Amniotic epithelial cell (primary cell): Measurements from ENCODE around the gene ANAPC1.
"Not testable (repeated sequence)": the region's sequence is repeated elsewhere in the genome, so short reads cannot be mapped to it uniquely, and the experiment has no call there.

Experiments
- DNase-seq: peaks from one replicate; pipeline ENCODE4 v3.0.0-alpha.2; 2010; ENCODE audit warnings: low read depth

The ANAPC1 gene

DNA sequence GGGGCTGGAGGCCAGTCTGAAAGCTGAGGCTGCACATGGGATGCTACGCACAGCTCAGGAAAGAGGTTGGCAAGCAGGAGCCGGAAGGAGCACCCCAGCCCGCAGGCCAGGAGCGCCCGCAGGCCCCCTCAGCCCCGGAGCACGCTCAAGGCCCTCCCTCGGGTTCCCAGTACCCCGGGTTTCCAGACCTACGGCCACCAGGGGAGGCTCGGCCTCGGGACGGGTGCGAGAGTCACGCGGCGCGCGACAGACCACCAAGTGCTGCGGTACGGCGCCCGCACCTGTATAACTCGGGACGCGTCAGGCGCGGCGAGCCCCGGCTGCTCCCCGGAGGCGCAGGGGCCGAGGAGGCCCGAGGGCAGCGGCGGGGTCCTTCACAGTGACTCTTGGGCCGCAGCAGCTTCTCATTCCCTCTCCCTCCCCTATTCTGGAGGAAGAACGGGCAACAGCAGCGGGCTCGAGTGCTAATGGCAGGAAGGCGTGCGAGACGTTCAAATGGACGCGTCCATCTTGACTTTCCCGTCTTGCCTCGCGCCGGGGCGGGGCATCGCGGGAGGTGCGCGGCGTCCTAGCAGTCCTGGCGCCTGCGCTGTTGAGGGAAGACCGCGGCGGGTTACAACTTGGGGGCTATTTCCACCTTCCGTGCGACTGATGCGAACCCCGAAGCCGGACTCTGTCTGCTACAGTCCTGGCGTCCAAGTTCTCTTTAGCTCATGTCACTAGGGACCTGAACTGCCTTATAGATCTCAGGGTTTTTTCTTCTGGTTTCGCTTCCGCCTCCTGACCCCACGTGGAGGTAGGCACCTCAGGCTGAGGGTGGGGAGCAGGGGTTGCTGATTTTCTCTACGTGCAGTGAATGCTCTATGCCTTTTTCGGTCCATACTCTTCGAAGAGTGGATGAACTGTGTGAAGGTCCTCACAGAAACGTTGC is at the start of gene ANAPC1:
TSS of gene ANAPC1 (minus strand) at position 533 of the 931 bp plus-strand sequence. CDS start 3,368 bp downstream, outside the sequence.
- DNase-seq: peak; percentile 62

DNA sequence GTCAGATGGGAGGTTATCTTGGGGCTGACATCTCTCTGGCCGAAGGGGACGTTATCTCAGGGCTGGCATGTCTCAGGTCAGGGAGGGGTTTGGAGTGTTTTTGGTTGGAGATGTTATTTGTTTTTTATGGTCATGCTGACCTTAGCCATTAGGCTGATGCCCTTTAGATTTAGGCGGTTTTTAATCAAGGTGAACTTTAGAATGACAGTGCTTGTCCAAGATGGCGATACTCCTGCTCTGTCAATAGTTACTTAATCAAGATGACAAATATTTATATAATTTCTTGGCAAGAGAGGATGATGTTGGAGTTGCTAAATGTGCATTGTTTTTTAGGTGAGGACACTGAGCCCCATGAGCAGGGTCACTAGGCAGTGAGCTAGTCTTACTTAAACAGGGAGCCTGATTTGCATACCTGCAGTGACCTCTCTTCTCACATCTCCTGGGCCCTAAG is 48.9 kb upstream of the ANAPC1 start:
- no peak for DNase-seq

- peak; percentile 46 for DNase-seq
Observed at GRCh38 chr2:111930875-111931274, 46.9 kb upstream of the ANAPC1 start.

DNA sequence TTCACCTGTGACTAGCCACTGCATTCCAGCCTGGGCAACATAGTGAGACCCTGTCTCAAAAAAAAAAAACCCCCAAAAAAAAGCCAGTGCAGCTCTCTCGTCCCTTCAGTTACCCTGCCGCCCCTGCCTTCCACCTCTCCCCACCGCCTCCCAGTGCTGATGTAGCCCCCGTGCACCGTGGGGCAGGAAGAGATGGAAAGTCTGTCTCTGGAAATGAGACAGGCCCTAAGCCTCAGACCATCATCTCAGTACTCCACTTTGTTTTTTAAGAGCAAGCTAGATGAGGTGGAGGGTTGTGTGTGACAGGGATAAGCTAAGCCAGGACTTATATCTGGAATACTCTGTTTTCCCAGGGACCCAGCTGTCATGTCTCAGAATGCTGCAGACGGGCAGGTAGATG is 46.4 kb upstream of the ANAPC1 start:
- DNase-seq: no peak

GRCh38 chr2:111927723-111928122 is 43.7 kb upstream of the ANAPC1 start:
- no peak for DNase-seq

- DNase-seq: no peak
Observed at GRCh38 chr2:111924617-111925107, 40.7 kb upstream of the ANAPC1 start.

- DNase-seq: no peak
Observed at GRCh38 chr2:111923276-111923804, 39.3 kb upstream of the ANAPC1 start.

- DNase-seq: no peak
Observed at GRCh38 chr2:111919794-111920608, 36.0 kb upstream of the ANAPC1 start.

- no peak for DNase-seq
Observed at GRCh38 chr2:111919365-111919764, 35.4 kb upstream of the ANAPC1 start.

DNA sequence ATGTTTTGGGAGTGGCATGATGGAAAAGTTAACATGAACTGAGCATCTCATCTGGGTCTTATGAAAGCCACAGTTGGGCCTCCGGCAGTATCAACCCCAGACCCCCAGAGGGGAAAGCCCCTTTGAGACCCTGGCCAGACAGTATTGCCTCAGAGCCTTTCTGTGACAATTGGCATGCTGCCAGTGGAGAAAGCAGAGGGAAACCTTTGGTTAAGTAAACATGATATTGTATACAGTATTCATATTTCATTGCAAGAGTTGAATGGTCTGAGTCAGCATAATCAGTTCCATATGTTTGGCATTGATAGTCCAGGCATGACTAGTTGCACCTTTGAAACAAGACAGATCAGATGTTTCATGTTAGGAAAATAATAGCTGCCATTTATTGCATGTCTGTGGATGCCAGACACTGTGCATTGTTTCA is 34.4 kb upstream of the ANAPC1 start:
- DNase-seq: no peak

DNA sequence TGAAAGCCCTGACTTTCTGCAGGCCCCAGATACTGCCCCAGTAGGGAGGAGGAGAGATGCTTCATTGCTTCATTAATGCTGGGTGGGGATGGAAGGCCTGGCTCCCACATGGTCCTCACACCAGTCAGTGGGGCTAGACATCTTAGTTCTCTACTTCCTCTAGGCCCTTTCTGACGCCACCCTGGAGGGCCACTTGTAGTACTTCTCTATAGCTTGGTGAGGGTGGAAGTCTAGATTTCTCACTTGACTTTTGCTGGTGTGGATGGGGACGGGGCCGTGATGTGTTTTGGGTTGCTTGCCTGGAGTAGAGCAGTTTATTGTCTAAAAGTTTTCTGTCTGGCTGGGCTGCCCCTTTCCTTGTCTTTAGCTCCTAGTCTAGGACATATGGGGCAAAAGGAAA is 33.1 kb upstream of the ANAPC1 start:
- DNase-seq: no peak

- no peak for DNase-seq
Observed at GRCh38 chr2:111912547-111912946, 28.6 kb upstream of the ANAPC1 start.

DNA sequence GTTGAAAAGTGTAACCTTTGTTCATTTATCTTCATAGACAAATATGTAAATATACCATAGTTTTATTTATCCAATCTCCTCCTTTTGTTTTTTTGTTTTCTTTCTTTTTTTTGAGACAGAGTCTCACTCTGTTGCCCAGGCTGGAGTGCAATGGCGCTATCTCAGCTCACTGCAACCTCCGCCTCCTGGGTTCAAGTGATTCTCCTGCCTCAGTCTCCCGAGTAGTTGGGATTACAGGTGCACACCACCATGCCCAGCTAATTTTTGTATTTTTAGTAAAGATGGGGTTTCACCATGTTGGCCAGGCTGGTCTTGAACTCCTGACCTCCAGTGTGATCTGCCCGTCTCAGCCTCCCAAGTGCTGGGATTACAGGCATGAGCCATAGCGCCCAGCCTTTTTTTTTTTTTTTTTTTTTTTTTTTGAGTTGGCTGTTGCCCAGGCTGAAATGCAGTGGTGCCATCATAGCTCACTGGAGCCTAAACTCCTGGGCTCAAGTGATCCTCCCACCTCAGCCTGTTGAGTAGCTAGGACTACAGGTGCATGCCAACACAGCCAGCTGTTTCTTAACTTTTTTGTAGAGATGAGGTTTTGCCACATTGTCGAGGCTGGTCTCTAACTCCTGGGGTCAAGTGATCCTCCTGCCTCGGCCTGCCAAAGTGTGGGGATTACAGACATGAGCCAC is 27.4 kb upstream of the ANAPC1 start:
- not testable (repeated sequence) for DNase-seq

GRCh38 chr2:111910609-111911277 is 26.8 kb upstream of the ANAPC1 start:
- no peak for DNase-seq

- DNase-seq: not testable (repeated sequence)
Observed at GRCh38 chr2:111909997-111910396, 26.0 kb upstream of the ANAPC1 start.

DNA sequence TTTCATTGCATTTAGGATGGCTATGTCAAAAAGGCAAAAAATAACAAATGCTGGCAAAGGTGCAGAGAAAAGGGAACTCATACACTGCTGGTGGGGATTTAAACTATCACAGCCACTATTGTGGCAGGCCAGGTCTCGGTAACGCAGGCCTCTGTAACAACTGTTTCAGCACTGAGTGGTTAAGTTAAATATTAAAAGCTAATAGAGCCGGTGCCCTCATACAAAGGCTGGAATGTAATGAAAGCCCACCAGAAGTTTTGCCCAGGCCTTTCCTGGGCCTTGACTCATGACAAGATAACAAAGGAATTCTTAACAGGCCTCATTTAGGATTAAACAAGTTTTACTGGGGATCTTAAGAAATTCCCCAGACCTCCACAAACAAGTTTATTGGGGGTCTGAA is 25.1 kb upstream of the ANAPC1 start:
- no peak for DNase-seq

- no peak for DNase-seq
Observed at GRCh38 chr2:111908578-111908977, 24.6 kb upstream of the ANAPC1 start.

- DNase-seq: no peak
Observed at GRCh38 chr2:111905990-111906735, 22.2 kb upstream of the ANAPC1 start.

GRCh38 chr2:111905475-111905869 is 21.5 kb upstream of the ANAPC1 start:
- not testable (repeated sequence) for DNase-seq

GRCh38 chr2:111904726-111905474 is 20.9 kb upstream of the ANAPC1 start:
- DNase-seq: no peak
